Gastroesophageal sphincter (tissue), 3 donors: ENCODE data around the gene RCCD1.

ENCODE experiments used
- POLR2AphosphoS5 ChIP-seq: sonication (generic); formaldehyde crosslinking; IDR thresholded peaks from one replicate; pipeline ENCODE4 v1.6.1; 2017; ENCODE audit warnings: antibody characterized with exemption
- TF ChIP-seq, protein P1 (sequence below), 4 experiments: fragments of 200-600 bp in 2 of 4; fragments of 450-650 bp in 2 of 4; sonication (generic) in 1 of 4; IDR thresholded peaks; one replicate each; pipeline ENCODE4 v1.5.1; 2017 to 2019; ENCODE audit warnings: antibody characterized with exemption in 4 of 4, mild to moderate bottlenecking in 2 of 4, moderate library complexity in 2 of 4

- TF ChIP-seq, protein P1, sequence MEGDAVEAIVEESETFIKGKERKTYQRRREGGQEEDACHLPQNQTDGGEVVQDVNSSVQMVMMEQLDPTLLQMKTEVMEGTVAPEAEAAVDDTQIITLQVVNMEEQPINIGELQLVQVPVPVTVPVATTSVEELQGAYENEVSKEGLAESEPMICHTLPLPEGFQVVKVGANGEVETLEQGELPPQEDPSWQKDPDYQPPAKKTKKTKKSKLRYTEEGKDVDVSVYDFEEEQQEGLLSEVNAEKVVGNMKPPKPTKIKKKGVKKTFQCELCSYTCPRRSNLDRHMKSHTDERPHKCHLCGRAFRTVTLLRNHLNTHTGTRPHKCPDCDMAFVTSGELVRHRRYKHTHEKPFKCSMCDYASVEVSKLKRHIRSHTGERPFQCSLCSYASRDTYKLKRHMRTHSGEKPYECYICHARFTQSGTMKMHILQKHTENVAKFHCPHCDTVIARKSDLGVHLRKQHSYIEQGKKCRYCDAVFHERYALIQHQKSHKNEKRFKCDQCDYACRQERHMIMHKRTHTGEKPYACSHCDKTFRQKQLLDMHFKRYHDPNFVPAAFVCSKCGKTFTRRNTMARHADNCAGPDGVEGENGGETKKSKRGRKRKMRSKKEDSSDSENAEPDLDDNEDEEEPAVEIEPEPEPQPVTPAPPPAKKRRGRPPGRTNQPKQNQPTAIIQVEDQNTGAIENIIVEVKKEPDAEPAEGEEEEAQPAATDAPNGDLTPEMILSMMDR (IDR thresholded peaks at IDR 0.05): no peak
- no peak for TF ChIP-seq POLR2AphosphoS5
These were observed 1.1 kb downstream of the RCCD1 start for GRCh38 chr15:90955624-90956273.
